ENCODE measurements around the gene ABHD15.

DNA sequence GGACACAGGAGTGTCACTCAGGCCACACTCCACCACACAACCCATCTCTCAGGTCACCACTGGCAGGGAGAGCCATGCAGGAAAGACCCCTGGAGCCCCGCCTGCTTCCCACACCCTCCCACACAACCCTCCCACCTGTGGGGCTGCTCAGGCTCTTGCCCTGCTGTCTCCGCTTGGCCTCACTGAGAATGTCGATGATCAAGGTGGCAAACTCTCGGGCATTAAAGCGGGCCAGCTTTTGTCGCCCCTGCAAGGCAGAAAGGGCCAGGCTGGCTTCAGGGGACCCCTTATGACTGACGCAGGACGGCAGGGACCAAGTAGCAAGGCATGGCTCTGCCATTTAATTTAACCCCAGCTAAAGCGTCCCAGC is 10.1 kb upstream of the ABHD15 start:
- TF ChIP-seq, protein P1, sequence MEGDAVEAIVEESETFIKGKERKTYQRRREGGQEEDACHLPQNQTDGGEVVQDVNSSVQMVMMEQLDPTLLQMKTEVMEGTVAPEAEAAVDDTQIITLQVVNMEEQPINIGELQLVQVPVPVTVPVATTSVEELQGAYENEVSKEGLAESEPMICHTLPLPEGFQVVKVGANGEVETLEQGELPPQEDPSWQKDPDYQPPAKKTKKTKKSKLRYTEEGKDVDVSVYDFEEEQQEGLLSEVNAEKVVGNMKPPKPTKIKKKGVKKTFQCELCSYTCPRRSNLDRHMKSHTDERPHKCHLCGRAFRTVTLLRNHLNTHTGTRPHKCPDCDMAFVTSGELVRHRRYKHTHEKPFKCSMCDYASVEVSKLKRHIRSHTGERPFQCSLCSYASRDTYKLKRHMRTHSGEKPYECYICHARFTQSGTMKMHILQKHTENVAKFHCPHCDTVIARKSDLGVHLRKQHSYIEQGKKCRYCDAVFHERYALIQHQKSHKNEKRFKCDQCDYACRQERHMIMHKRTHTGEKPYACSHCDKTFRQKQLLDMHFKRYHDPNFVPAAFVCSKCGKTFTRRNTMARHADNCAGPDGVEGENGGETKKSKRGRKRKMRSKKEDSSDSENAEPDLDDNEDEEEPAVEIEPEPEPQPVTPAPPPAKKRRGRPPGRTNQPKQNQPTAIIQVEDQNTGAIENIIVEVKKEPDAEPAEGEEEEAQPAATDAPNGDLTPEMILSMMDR (conservative IDR thresholded peaks at IDR 0.05), result no peak
- no peak for TF ChIP-seq EZH2 (IDR thresholded peaks at IDR 0.05; ENCODE audit: low read depth)

Data from PC-9 (cell line).